ENCODE data around the gene CERS3.

DNA sequence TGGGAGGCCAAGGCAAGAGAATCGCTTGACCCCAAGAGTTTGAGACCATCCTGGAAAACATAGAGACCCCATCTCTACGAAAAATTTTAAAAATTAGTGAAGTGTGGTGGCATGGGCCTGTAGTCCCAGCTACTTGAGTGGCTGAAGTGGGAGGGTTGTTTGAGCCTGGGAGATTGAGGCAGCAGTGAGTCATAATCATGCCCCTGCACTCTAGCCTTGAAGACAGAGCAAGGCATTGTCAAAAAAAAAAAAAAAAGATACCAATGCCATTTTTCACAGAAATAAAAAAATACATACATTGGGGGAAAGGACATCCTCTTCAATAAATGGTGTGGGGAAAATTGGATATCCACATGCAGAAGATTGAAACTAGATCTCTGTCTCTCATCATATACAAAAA is 74.6 kb downstream of the CERS3 start:
- TF ChIP-seq, protein P1, sequence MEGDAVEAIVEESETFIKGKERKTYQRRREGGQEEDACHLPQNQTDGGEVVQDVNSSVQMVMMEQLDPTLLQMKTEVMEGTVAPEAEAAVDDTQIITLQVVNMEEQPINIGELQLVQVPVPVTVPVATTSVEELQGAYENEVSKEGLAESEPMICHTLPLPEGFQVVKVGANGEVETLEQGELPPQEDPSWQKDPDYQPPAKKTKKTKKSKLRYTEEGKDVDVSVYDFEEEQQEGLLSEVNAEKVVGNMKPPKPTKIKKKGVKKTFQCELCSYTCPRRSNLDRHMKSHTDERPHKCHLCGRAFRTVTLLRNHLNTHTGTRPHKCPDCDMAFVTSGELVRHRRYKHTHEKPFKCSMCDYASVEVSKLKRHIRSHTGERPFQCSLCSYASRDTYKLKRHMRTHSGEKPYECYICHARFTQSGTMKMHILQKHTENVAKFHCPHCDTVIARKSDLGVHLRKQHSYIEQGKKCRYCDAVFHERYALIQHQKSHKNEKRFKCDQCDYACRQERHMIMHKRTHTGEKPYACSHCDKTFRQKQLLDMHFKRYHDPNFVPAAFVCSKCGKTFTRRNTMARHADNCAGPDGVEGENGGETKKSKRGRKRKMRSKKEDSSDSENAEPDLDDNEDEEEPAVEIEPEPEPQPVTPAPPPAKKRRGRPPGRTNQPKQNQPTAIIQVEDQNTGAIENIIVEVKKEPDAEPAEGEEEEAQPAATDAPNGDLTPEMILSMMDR (IDR thresholded peaks at IDR 0.05): no peak
- no peak for TF ChIP-seq POLR2A (IDR thresholded peaks at IDR 0.05)
